Bronchial epithelial cell (primary cell): Measurements from ENCODE around the gene KRT1. TPM values are rescaled to one million over a fixed set of nuclear protein-coding genes. Genes with fewer than 3 reads are reported as not detected.

ENCODE experiments used
- DNase-seq: peaks from one replicate; pipeline ENCODE4 v3.0.0-alpha.2; 2010; ENCODE audit warnings: low read depth
- FAIRE-seq: peaks from 2 replicates; lab custom pipeline; 2011; peaks lifted over from hg19 to GRCh38; lab: Jason Lieb, UNC
- H3K27me3 ChIP-seq: 2 replicates; pipeline ENCODE4 v1.5.1; 2011; ENCODE audit warnings: low read length; ENCODE audit not compliant: control insufficient read depth, insufficient read depth
- H3K36me3 ChIP-seq: 2 replicates; pipeline ENCODE4 v1.5.1; 2011; ENCODE audit warnings: low read length; ENCODE audit not compliant: control insufficient read depth, insufficient read depth
- H3K4me3 ChIP-seq: 2 replicates; pipeline ENCODE4 v1.5.1; 2011; ENCODE audit warnings: mild to moderate bottlenecking, low read depth, low read length, control low read depth
- total RNA-seq: library from RNA; depleted of rRNA; stranded (reverse); fragments of >200 nt; gene quantifications from 2 replicates; pipeline ENCODE4 v1.2.1, GENCODE V29; 2014
- TF ChIP-seq, protein P1 (sequence below): IDR thresholded peaks from 2 replicates; pipeline ENCODE4 v1.5.1; 2011; ENCODE audit warnings: mild to moderate bottlenecking, moderate library complexity, low read length, control low read depth, inconsistent platforms; ENCODE audit not compliant: insufficient read depth, severe bottlenecking

KRT1 gene
- total RNA-seq, 1 donor from 2014 or later = not detected

DNA sequence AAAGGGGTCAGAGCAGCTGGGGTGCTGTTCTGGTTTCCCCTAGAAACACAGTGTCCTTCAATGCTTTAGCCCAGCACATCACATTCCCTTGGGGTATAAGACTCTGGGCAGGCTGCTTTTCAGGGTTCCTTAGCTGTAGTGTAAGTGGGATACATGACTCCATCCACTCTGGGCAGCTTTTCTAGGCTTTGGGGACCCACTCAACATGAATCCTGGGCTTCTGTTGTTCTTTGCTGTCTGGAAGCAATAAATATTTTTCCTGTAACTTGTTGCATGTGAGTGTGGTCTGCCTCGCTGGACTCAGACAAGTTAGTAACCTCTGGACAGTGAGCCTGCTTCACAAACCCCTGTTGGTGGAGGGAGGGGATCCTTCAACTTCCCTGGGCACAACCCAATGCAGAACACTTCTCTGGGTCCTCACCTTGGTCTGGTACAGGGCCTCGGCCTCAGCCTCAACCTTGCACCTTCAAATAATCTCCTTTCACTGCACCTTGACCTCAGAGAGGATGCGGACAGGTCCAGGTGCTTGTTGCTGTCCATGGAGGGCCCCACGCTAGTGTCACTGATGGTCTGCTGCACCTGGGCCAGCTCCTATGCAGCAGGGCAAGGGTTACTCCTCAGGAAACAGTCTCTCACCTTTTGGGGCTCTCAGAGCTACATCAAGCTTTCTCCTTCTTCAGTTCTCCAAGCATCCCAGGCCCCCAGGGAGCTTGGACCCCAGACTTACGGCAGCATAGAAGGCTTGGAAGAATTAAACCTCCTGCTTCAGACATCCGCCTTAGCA is 48.3 kb downstream of the KRT1 start:
- TF ChIP-seq, protein P1, sequence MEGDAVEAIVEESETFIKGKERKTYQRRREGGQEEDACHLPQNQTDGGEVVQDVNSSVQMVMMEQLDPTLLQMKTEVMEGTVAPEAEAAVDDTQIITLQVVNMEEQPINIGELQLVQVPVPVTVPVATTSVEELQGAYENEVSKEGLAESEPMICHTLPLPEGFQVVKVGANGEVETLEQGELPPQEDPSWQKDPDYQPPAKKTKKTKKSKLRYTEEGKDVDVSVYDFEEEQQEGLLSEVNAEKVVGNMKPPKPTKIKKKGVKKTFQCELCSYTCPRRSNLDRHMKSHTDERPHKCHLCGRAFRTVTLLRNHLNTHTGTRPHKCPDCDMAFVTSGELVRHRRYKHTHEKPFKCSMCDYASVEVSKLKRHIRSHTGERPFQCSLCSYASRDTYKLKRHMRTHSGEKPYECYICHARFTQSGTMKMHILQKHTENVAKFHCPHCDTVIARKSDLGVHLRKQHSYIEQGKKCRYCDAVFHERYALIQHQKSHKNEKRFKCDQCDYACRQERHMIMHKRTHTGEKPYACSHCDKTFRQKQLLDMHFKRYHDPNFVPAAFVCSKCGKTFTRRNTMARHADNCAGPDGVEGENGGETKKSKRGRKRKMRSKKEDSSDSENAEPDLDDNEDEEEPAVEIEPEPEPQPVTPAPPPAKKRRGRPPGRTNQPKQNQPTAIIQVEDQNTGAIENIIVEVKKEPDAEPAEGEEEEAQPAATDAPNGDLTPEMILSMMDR = no peak
- peaks cover 7% of the 10 kb centered on the region for H3K27me3 ChIP-seq
- H3K36me3 ChIP-seq = no peaks in the 10 kb centered on the region
- FAIRE-seq (peak; percentile 40), DNase-seq (no peak)
- H3K4me3 ChIP-seq = no peak overlapping the region

DNA sequence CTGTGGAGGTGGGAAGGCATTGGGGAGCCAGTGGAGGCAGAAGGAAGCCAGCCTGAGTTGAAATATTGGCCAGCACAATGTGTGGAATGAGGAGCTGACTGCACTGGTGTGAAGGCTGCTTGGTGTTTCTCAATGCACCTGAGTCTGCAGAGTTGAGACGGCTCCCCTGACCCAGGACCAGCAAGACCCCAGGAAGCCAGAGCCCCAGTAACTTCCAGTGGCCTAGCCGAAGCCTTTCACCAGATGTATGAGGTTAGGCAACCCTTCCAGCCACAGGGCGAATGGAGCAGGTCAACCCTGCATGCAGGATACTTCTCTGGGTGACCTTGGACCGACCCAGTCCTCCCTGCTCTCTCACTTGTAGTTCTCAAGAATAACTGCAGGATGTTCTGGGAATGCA is 48.9 kb downstream of the KRT1 start:
- Histone ChIP-seq H3K36me3 (no peaks in the 10 kb centered on the region), H3K27me3 (peaks cover 7% of the 10 kb centered on the region), H3K4me3 (no peak overlapping the region)
- no peak for DNase-seq
- FAIRE-seq = no peak
- TF ChIP-seq, protein P1 = no peak

DNA sequence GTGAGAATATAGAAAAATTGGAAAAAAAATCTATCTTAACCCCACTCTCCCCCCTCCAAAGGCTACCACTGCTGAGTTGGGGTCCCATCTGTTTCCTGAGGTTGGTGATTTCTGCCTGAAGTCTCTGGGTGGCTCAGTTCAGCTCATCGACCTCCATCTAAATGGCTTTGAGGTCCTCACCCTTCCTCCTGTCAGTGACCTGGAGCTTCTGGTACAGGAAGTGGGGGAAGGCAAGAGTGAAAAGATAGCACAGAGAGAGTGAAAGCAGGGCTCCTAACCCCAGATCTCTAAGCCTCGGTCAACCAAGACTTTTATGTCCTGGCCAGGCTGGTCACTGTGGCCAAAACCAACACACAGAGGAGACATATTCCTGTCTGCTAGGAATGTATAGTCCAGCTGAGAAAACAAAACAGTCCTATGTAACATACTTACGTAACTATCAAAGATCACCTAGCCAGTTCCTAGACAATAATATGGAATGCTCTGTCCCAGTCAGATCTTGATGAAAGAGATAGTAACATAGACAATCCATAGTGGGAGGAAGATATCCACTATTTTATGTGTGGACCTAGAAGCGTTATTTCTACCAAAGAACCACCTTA is 49.5 kb downstream of the KRT1 start:
- no peak for DNase-seq
- H3K4me3 ChIP-seq = no peak overlapping the region
- H3K36me3 ChIP-seq = no peaks in the 10 kb centered on the region
- FAIRE-seq = no peak
- H3K27me3 ChIP-seq = peaks cover 7% of the 10 kb centered on the region
- TF ChIP-seq, protein P1 = no peak

DNA sequence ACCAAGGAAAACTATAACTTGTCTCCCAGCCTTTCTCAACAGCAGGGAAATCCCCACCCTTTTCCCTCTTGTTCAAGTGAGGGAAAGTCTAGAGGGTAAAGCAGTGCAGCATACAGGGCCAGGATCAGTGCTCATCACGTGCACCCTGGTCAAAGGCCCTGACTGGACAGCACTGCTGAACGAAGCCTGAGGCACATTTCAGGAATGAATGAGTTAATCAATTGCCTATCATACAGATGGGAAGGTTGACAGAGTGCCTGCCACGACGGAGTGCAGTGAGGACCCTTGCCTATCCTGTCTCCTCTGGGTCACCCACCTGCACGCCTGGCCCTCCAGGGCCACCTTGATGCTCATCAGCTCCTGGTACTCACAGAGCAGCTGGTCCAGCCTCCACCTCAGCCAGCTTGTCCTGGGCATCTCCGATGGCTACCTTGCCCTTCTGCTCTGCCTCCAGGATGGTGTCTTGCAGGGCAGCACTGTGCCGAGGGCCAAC is 50.2 kb downstream of the KRT1 start:
- Histone ChIP-seq H3K27me3 (peaks cover 7% of the 10 kb centered on the region), H3K36me3 (no peaks in the 10 kb centered on the region), H3K4me3 (no peak overlapping the region)
- DNase-seq = no peak
- TF ChIP-seq, protein P1 = no peak
- FAIRE-seq = no peak

DNA sequence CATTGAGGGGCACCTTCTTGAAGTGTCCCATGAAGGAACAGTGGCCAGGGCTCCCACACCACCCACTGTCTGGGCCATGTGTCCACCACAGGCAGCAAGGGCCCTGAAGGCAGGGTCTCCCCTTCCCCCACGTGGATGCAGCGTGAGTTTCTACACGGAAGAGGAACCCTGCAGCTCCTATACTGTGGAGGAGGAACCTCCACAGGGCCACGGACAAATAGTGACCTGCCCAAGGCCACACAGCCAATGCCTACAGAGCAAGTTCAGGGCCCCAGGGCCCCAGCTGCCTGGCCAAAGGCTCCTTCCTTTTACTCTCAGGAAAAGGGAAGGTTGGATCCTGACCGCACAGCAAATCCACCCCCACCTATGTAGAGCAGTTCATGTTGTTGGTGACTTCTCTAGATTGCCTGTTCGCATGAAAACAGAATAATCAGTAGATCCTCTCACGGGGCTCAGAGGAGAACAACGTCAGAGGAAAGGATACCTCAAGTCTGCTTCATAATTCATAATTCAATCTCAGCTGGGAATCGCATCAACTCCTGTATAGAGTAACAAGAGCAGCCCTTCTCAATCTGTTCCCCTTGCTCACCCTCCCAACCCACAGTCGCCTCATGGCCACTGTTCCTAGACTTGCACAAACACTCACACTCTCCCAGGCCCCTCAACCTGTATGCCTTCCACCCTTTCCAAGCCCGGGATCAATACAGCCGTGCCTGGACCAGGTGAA is 50.8 kb downstream of the KRT1 start:
- no peak overlapping the region for H3K4me3 ChIP-seq
- H3K27me3 ChIP-seq = peaks cover 7% of the 10 kb centered on the region
- H3K36me3 ChIP-seq = no peaks in the 10 kb centered on the region
- no peak for DNase-seq
- FAIRE-seq = no peak
- TF ChIP-seq, protein P1 = no peak
